ENCODE results near the gene CDH24.
"Not testable (repeated sequence)": the region's sequence is repeated elsewhere in the genome, so short reads cannot be mapped to it uniquely, and the experiment has no call there.

The CDH24 gene

DNA sequence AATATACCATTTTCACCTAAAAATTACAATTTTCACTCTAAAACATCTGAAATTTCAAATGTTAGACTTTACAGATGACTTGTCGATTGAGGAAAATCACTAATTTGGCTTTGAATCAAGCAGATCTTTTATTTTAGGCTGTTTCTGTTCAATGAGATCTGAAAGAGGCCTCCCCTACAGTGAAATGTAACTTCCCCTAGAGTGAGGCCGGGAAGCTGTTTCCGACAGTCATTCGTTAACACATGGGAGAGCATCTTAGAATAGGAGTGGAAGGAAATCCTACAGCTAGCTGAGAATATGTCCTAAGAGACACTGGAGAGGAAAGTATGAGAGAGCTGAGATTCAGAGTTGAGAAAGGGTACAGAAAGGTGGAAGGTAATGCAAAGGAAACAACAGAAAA is 41.7 kb downstream of the CDH24 start:
- DNase-seq, result no peak

DNA sequence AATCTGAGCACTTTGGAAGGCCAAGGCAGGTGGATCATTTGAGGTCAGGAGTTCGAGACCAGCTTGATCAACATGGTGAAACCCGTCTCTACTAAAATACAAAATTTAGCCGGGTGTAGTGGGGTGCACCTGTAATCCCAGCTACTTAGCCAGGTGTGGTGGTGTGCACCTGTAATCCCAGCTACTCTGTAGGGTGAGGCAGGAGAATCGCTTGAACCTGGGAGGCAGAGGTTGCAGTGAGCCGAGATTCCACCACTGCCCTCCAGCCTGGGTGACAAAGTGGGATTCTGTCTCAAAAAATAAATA is 43.6 kb downstream of the CDH24 start:
- not testable (repeated sequence) for DNase-seq

DNA sequence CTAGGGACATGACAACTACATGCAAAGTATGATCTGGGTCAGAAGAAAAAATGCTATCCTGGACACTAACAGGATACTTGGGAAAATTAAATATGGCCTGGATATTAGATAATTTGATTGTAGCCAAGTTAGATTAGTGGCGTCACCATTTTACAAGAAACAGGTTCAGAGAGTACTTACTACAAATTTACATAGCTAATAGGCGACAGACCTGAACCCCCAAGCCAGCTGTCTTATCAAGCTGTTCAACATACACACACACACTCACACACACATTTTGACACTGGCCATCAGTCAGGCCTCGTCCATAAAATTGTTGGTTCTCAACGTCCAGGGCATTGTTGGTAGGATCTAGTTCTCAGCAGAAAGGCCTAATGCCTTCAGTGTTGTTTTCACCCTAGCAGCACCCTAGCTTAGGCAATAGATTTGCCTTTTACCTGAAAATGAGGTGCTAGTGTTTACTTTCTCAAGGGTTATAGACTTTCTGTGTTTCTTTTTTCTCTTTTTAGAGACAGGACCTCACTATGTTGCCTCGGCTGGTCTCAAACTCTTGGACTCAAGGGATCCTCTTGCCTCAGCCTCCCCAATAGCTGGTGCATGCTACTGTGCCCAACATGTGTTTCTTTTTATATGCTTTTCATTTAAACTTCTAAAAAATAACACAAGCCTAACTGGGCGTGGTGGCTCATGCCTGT is 44.1 kb downstream of the CDH24 start:
- no peak for DNase-seq

DNA sequence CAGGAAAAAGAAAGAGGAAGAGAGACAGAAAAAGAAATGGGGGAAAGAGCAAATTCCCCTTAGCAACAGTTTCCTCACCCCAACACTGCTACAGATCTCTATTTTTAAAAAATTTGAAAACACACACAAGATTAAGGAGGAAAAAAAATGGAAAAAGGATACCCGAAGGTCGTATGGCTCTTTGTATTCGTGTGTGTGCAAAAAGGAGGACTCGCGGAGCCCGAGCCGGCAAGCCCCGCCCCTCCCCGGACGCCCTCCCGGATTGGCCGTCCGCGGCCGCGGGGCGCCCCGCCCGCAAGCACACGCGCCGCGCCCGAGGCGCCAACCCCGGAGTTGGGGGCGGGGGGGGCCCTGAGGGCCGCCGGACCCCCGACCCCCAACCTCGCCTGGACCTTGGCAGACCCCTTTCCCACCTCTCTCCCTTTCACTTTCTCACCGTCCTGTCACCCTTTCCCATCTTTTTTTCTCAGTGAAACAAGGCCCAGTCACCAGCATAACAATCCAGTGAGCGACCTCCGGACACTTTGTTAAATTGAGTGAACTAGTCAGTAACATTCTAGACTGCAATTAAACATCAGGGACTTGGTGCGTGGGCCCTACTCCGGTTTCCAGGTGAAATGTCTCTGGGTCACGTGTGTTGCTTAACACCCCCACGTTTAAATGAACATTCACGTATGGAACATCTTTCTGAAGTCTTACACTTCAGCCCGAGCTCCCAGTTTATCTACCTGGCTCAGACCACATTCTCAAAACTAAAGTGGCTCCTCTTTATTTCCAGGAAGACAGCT is 47.2 kb downstream of the CDH24 start, which contains the start of gene C14orf93:
Gene C14orf93 (minus strand): TSS at position 205 of the 788 bp plus-strand sequence. CDS start 11,120 bp downstream, outside the sequence.
- DNase-seq, result peak; percentile 88

DNA sequence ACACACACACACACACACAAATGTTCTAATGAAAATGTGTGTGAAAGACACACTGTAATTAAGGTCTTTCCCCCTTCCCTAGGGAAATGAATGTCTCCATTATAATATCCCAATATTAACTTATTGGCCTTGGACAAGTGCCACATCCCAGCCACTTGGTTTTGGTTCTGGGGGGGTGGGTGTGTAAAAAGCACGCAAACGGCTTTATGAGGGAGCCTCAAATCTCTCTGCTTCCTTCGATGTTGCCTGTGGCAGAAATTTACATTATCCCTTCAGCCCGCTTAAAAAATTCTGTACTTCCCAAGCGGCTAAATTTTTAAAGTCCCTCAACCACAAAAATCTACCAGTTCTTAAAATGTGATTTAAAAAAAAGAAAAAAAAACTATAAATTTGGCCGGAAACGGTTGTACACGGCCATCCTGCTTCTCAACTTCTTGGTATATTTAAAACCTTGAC is 47.8 kb downstream of the CDH24 start:
- DNase-seq, result no peak

DNA sequence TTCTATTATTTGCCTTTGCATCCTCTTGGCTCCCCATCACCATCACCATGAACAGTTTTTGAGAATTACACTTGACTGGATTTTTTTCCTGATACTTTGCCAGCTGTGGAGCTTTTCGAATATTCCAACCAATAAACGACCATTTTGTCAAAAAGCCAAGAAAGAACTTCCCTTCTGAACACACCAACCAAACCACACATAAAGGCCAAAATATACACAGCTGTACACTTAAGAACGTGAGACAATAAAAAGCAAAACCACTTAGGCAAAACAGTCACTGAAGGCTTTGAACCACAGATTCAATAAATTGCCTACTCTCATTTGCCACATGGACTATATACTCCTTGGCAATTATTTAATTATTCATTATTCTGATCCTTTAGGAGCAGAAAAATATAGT is 48.5 kb downstream of the CDH24 start:
- no peak for DNase-seq

DNA sequence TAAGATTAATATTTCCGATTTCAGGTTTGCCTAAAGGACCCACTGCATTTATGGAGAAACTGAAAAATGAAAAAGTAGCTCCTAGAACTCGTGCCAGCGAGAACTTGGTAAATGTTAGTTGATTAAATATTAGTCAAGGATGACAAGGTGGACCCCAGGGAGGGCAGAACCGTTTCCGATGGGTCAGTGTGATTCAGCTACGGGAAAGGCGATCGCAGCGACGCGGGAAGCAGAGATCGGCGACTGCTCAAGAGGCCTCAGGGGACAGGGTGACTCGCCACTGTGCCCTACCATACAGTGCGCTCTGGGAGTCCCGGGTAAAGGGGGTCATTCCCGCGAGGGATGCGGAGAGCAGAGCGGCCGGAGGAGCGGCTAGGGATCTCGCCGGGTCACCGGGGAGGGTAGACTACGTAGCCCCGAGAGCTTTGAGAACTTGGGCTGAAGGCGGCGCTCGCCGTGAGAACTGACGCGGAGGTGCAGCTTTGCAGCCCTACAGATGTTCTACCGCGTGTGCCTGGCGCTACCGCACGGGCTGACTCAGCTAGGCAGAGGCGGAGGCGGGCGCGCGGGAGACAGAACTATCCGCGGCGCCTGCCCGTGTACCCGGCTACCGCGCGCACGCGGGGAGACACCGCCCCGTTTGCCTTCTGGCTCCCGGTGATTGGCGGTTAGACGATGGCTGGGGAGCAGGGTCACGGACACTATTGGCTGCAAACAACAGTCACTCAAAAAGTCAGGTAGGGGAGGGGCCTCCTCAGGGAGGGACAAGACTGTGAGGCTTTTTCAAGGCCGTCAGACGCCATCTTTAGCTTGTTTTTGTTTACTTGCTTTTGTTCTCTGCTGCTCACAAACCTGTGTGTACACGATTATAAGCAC is 50.5 kb downstream of the CDH24 start:
- DNase-seq, result peak; percentile 98

DNA sequence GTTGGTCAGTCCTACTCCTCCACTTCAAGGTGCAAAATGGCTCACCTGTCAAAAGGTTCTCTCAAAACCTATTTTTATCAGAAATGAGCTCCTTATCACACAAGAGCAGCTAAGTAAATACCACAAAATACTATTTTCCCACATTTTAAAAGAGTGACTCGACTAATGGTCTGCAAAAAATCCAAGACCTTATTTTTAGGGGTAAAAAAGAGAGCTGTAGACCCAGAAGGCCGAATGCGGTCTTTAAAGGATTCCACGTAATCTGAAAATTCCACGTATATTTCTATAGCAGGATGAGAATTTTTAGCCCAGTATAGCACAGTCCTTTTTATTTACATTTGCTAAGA is 51.2 kb downstream of the CDH24 start:
- DNase-seq, result no peak

DNA sequence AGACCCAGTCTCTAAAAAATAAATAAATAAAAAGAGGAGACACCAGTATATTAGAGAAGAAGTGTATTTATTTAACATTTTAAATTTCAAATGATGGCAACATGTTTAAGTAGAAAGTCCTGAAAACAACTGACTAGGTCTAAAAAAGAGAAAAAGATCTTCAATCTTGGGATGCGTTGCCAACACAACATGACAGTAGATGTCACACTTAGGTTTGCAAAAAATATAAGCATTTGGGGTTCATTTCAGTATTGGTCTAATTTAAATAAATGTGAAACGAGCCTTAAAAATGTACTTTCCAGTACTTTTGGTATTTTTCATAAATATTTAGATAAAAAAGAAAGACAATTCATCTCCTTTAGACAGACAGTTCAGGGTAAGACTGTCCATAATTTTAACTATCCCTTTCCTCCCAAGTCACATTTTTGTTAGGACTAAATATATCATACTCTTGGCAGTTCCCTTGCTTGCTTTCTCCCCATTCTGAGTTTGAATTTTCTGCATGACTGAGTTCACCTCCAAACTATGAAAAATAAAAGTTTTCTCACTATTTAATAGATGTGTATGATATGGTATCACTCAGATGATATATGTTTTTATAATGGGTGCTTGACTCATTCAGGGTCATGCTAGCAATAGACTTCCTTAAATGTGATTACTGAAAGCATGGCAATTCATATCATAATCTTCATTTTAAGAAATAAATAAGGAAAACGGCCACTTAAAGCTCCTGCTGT is 51.7 kb downstream of the CDH24 start:
- no peak for DNase-seq

DNA sequence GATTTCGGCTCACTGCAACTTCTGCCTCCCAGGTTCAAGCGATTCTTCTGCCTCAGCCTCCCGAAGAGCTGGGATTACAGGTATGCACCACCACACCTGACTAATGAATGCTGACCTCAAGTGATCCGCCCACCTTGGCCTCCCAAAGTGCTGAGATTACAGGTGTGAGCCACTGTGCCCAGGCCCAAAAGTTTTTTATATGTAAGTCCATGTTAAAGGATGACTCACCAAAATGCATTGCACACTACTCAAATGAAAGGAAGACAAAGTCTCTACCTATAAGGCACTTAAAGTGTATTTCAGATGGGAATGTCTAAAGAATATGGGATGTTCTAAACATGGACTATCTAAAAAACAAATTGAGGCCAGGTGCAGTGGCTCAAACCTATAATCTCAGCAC is 53.0 kb downstream of the CDH24 start:
- not testable (repeated sequence) for DNase-seq

DNA sequence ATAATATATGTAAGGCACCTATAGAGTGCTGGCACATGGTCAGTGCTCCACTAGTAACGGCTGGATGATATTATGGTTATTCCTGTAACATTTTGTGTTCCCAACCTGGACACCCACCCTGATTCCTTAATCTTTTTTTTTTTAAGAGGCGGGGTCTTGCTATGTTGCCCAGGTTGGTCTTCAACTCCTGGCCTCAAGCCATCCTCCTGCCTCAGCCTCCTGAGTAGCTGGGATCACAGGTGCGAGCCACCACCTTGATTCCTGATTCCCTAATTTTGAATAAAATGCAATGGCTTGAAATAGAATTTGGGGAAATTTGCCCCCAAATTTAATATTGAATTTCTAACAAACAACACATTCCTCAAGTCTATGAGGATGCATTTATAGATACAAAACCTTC is 54.7 kb downstream of the CDH24 start:
- no peak for DNase-seq

DNA sequence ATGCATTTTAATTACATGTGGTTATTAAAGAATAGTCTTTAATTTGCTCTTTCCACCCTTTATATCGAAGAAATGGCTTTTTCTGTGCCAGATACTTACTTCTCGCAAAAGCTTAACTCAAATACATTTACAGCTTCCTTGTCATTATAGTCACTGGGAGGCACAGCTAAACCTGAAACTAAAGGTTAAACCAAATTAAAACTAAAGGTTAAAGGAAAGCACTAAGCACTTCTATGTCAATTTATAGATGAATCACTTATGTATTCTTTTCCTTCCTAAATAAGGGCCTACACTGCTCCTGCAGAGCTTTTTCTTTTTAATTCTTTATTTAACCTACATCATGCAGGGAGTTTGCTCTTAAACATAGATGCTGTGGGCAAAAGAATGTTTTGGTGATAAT is 56.5 kb downstream of the CDH24 start:
- DNase-seq, result no peak

DNA sequence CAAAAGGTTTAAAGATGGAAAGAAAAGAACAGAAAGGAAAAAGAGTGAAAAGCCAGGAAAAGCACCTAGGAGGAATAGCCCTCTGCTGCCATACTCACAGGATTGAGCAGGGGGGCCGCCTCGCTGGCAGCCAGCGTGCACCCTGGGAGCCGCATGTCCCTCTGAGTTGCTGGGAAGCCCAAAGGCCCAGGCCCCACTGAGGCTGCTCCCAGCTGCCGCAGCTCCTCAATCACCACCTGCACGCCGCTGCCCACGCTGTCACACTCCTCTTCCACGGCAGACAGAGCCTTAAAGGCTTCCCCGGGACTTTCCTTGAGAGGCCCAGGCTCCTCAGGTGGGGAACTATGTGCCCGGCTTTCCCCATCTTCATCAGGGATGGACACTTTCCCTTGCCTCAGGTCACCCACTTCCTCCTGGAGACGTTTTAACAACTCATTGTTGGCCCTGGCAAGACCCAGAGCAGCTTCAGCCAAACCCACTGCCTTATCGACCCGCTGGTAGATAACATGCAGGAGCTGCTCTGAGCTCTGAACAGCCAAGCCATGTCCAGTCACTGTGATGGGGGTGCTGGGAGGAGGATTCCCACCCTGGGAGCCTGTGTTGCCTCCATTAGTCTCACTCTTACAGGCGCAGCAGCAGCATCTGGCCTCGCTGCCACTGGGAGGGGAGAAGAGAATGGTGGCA is 58.8 kb downstream of the CDH24 start:
- DNase-seq, result no peak

DNA sequence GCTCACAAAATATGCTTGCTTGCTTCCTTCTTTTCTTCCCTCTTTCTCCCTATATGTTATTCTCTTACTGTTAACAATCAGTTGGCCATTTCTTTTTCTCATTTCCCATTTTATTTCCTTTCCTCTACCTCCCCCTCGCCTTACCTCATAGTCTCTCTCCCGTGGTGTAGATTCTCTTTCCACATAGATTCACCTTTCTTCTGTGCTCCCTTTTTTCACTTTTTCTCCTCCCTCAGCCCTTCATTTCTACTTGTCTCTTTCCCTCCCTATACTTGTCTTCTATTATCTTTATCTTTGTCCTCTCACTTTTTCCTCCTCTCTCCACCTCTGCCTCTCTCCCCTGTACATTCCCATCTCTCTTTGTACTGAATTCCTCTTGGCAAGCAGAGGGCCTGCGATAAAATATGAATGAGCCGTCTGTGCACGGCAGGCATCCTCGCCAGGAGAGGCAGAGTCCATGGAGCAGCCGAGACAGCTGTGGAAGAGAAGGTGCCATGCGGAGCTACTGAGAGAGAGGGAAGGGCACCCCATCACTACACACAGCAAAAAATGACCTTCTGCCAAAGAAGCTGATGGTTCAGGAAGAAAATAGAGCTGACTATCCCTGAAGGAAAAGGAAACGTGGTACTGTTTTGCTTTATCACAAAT is 59.5 kb downstream of the CDH24 start:
- DNase-seq, result no peak
